A549 treated with CpdA at 1 μM for 4 hours (cell line): ENCODE data around the gene POU4F3. TPM values are rescaled to one million over a fixed set of nuclear protein-coding genes. Genes with fewer than 3 reads are reported as not detected.

ENCODE experiments used
- total RNA-seq: library from RNA; stranded (reverse); fragments of 200-300 nt; extraction: Qiagen RNA extraction; gene quantifications from 5 replicates; pipeline ENCODE4 v1.2.3, GENCODE V29; 2022; ENCODE audit warnings: low read depth

POU4F3 gene
- 0.10 to 0.26 TPM (median 0.17 TPM) in 5 replicates for total RNA-seq

GRCh38 chr5:146338774-146339714, at the start of gene POU4F3:
TSS of gene POU4F3 (plus strand) at chr5:146338839. CDS start at chr5:146339113, 274 bp downstream.

Other genes with a start within 250 kb of the POU4F3 start
- gene PLAC8L1, start 233.3 kb upstream of the POU4F3 start, total RNA-seq = 0.27 to 0.41 TPM in 2 of 5 replicates, not detected in the others
- gene LARS1, start 156.2 kb upstream of the POU4F3 start, total RNA-seq = 60.1 to 69.3 TPM (median 61.8 TPM) in 5 replicates
- gene RBM27, start 135.2 kb upstream of the POU4F3 start, total RNA-seq = 10.5 to 15.7 TPM (median 11.7 TPM) in 5 replicates
- gene TCERG1, start 108.5 kb downstream of the POU4F3 start, total RNA-seq = 46.0 to 62.8 TPM (median 49.7 TPM) in 5 replicates
- gene GPR151, start 177.4 kb downstream of the POU4F3 start, total RNA-seq = not detected in 5 replicates